ENCODE data around the gene EIF2B1. TPM values are rescaled to one million over a fixed set of nuclear protein-coding genes. Genes with fewer than 3 reads are reported as not detected.

EIF2B1 gene
- total RNA-seq, 1 experiment from 2014 or later = 59.8 TPM

DNA sequence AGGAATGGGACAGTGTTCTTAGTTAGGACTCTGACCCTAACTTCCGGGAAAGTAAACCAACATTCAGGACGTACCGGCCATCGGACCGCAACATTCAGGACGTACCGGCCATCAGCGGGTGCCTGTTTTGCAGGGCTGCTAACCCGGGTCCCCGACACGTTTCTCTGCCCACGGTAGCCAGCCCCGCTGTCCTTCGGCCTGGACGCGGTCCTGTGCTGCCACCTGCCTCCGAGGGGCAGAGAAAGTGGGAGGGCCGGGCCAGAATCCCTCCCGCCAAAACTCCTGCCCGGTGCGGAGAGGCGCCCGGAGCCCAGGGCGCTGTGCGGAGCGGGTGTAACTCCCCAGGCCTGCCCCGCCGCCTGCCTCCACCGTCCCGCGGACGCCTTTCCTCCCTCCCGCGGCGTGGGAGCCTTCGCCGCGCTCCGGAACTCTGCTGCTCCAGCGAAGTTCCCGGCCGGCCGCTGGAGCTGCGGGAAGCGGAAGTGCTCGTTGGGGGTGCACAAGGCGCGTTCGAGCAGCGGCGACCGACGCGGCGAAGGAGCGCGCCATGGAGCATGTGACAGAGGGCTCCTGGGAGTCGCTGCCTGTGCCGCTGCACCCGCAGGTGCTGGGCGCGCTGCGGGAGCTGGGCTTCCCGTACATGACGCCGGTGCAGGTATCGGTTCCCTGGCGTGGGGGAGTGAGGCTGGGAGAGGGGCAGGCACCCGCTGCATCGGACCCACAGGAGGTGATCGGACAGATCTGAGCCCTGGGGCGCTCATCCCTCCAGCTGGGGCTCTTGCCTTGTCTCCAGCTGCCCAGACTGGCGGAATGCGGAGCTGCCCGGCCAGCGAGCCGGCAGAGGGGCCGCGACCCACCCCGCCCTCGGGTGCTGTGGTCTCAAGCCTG, 31.6 kb downstream of the EIF2B1 start, which contains the start of gene DDX55:
Gene DDX55 (plus strand): TSS at position 498 of the 888 bp plus-strand sequence. CDS start 50 bp downstream, at position 548.
- H3K9me3 Mint-ChIP-seq = no peaks in the 10 kb centered on the region
- H2AFZ ChIP-seq (ENCODE audit: low read length) = no peak within 1 kb of the TSS
- no peak within 1 kb of the TSS for H2BK20ac ChIP-seq (ENCODE audit: low read depth, low read length, poor library complexity, severe bottlenecking)
- H3K4me1 Mint-ChIP-seq = peaks cover 9 to 12% of the 10 kb centered on the region in 2 experiments
- H3T11ph ChIP-seq (ENCODE audit: low read length) = no peak within 1 kb of the TSS
- H3K14ac ChIP-seq (ENCODE audit: insufficient read depth, low read length) = peak within 1 kb of the TSS; percentile 93
- no peaks in the 10 kb centered on the region; the same call in 1 of the 2 replicates for H3K4me1 ChIP-seq (ENCODE audit: insufficient read depth, low read length)
- H2BK120ac ChIP-seq (ENCODE audit: low read depth, low read length, poor library complexity, severe bottlenecking) = no peak within 1 kb of the TSS
- no peak within 1 kb of the TSS for H2BK12ac ChIP-seq (ENCODE audit: insufficient read length, low read depth, low read length)
- H4K91ac ChIP-seq (ENCODE audit: insufficient read length, low read depth, low read length) = no peak within 1 kb of the TSS
- no peaks in the 10 kb centered on the region for H3K27me3 ChIP-seq (ENCODE audit: insufficient read depth, low read length)
- H3K79me2 ChIP-seq (ENCODE audit: insufficient read depth, low read length) = peaks cover 23% of the 10 kb centered on the region; the same call in 1 of the 2 replicates
- no peak within 1 kb of the TSS for H2BK5ac ChIP-seq (ENCODE audit: insufficient read length, low read length)
- H2AK5ac ChIP-seq (ENCODE audit: insufficient read length, low read length) = no peak within 1 kb of the TSS
- peaks cover 3% of the 10 kb centered on the region for H3K79me1 ChIP-seq (ENCODE audit: insufficient read depth, low read depth, low read length, poor library complexity, severe bottlenecking)
- H3K27ac Mint-ChIP-seq = peak within 1 kb of the TSS; percentile 77 to 99 (median 93)
- no peak within 1 kb of the TSS for H2BK15ac ChIP-seq (ENCODE audit: low read depth, low read length)
- H3K27me3 Mint-ChIP-seq (ENCODE audit: low read depth) = no peaks in the 10 kb centered on the region
- H3K23me2 ChIP-seq (ENCODE audit: insufficient read length, low read depth, low read length, poor library complexity, severe bottlenecking) = peaks cover 9% of the 10 kb centered on the region
- H4K8ac ChIP-seq (replicated peaks; ENCODE audit: insufficient read length, low read depth, low read length) = no peak within 1 kb of the TSS
- H3K9me3 ChIP-seq (ENCODE audit: control insufficient read depth, low read depth, low read length) = no peaks in the 10 kb centered on the region
- peaks cover 24 to 46% (median 44%) of the 10 kb centered on the region in 3 experiments; a peak in 6 of 7 replicates for H3K36me3 Mint-ChIP-seq (ENCODE audit: insufficient read depth in 1 of 3, low read depth in 3 of 3)
- peak within 1 kb of the TSS; percentile 85 to 87 for H3K4me3 Mint-ChIP-seq
- H4K20me1 ChIP-seq (ENCODE audit: control insufficient read depth, insufficient read depth, insufficient read length) = no peaks in the 10 kb centered on the region
- H3K4ac ChIP-seq (ENCODE audit: low read depth, low read length) = no peak within 1 kb of the TSS
- H3K9ac ChIP-seq (ENCODE audit: extremely low read depth, insufficient read length, low read length) = peak within 1 kb of the TSS; percentile 90
- peak within 1 kb of the TSS; percentile 86 for H3K18ac ChIP-seq (ENCODE audit: insufficient read length, low read depth, low read length)
- TF ChIP-seq, protein P1, sequence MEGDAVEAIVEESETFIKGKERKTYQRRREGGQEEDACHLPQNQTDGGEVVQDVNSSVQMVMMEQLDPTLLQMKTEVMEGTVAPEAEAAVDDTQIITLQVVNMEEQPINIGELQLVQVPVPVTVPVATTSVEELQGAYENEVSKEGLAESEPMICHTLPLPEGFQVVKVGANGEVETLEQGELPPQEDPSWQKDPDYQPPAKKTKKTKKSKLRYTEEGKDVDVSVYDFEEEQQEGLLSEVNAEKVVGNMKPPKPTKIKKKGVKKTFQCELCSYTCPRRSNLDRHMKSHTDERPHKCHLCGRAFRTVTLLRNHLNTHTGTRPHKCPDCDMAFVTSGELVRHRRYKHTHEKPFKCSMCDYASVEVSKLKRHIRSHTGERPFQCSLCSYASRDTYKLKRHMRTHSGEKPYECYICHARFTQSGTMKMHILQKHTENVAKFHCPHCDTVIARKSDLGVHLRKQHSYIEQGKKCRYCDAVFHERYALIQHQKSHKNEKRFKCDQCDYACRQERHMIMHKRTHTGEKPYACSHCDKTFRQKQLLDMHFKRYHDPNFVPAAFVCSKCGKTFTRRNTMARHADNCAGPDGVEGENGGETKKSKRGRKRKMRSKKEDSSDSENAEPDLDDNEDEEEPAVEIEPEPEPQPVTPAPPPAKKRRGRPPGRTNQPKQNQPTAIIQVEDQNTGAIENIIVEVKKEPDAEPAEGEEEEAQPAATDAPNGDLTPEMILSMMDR (conservative IDR thresholded peaks at IDR 0.05) = peak; percentile 53; the same call in 2 of the 3 replicates
- H3K4me2 ChIP-seq (ENCODE audit: insufficient read depth, insufficient read length, low read length) = peak within 1 kb of the TSS; percentile 90
- no peak within 1 kb of the TSS for H3K56ac ChIP-seq (ENCODE audit: insufficient read length, low read depth, low read length)
- H3K23ac ChIP-seq (ENCODE audit: insufficient read length, low read depth, low read length) = no peak within 1 kb of the TSS
- no CpG with 5 or more reads among the region's 81 CpGs for WGBS (ENCODE audit: extremely low coverage, insufficient read length, low lambda C conversion rate)
- no peak within 1 kb of the TSS for H3K27ac ChIP-seq (ENCODE audit: insufficient read length, low read depth, low read length)
- peak; percentile 88 for DNase-seq
- no peak within 1 kb of the TSS for H4K5ac ChIP-seq (ENCODE audit: insufficient read length, low read depth, low read length)
